ENCODE results near the gene CREBZF.
"Not testable (repeated sequence)": the region's sequence is repeated elsewhere in the genome, so short reads cannot be mapped to it uniquely, and the experiment has no call there.

Gene CREBZF

GRCh38 chr11:85626496-85626895, 38.4 kb downstream of the CREBZF start:
- DNase-seq (ENCODE audit: low read depth): no peak

GRCh38 chr11:85620256-85620655, 44.7 kb downstream of the CREBZF start:
- no peak for DNase-seq (ENCODE audit: low read depth)

DNA sequence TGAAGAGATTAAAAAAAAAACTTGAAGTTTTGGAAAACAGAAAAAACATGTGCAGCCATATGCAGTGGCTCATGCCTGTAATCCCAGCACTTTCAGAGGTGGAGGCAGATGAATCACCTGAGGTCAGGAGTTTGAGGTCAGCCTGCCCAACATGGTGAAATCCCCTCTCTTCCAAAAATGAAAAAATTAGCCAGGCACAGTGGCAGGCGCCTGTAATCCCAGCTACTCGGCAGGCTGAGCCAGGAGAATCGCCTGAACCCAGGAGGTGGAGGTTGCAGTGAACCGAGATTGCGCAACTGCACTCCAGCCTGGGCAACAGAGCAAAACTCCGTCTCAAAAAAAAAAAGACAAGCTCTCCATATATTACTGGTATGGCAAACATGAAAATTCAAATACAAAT, 45.4 kb downstream of the CREBZF start:
- DNase-seq (ENCODE audit: low read depth): no peak

- DNase-seq (ENCODE audit: low read depth): not testable (repeated sequence)
Observed at GRCh38 chr11:85611643-85612042, 53.3 kb downstream of the CREBZF start.
